HEK293T (cell line): ENCODE measurements around the gene KIF17.

Experiments used
- ELF4 ChIP-seq: fragments of 450-650 bp; IDR thresholded peaks from 2 replicates; pipeline ENCODE4 v1.6.1; 2017; ENCODE audit warnings: antibody characterized with exemption
- NFRKB ChIP-seq: fragments of 450-650 bp; IDR thresholded peaks from 2 replicates; pipeline ENCODE4 v1.6.1; 2016; ENCODE audit warnings: mild to moderate bottlenecking, moderate library complexity
- SP1 ChIP-seq: fragments of 450-650 bp; IDR thresholded peaks from 2 replicates; pipeline ENCODE4 v1.6.1; 2017
- ZNF384 ChIP-seq: fragments of 450-650 bp; IDR thresholded peaks from 2 replicates; pipeline ENCODE4 v1.6.1; 2016

GRCh38 chr1:20726118-20726911 lies 8.5 kb upstream of the KIF17 start:
- TF ChIP-seq SP1 (no peak), ELF4 (no peak), NFRKB (no peak), ZNF384 (no peak)
